H1 (cell line): Measurements from ENCODE around the gene C3orf62. TPM values are rescaled to one million over a fixed set of nuclear protein-coding genes. Genes with fewer than 3 reads are reported as not detected.

Experiments used
- CTCF ChIA-PET: fragments of 300-600 bp; sonication (Branson Sonifier 250); formaldehyde crosslinking; loops from one replicate; lab custom pipeline; 2021; ENCODE audit not compliant: partially characterized antibody; lab: Charles Lee
- POLR2A ChIA-PET: fragments of 300-600 bp; sonication (Branson Sonifier 250); formaldehyde crosslinking; loops from one replicate; lab custom pipeline; 2021; ENCODE audit warnings: inconsistent platforms; ENCODE audit not compliant: partially characterized antibody; lab: Charles Lee
- DNase-seq, 2 experiments: peaks; one replicate each; pipeline versions ENCODE4 v3.0.0 to v3.0.0-alpha.2; 2010 to 2022; ENCODE audit warnings: low spot score in 2 of 2, low read depth in 1 of 2, mixed read lengths in 1 of 2
- FAIRE-seq: peaks from 2 replicates; lab custom pipeline; 2011; peaks lifted over from hg19 to GRCh38; lab: Jason Lieb, UNC
- H2AFZ ChIP-seq: 2 replicates; pipeline ENCODE4 v1.8.1; 2012; ENCODE audit warnings: low read length, inconsistent platforms
- H2AK5ac ChIP-seq: 2 replicates; pipeline ENCODE4 v1.6.1; 2013; ENCODE audit warnings: low read depth, low read length
- H2BK120ac ChIP-seq: replicated peaks from 2 replicates; pipeline ENCODE3; 2013; ENCODE audit warnings: low read depth, low read length, inconsistent platforms
- H2BK12ac ChIP-seq: 2 replicates; pipeline ENCODE4 v1.6.1; 2013; ENCODE audit warnings: low read depth, low read length
- H2BK15ac ChIP-seq: 2 replicates; pipeline ENCODE4 v1.6.1; 2013; ENCODE audit warnings: low read length
- H2BK20ac ChIP-seq: 2 replicates; pipeline ENCODE4 v1.6.1; 2013; ENCODE audit warnings: low read length
- H2BK5ac ChIP-seq: 2 replicates; pipeline ENCODE4 v1.6.1; 2013; ENCODE audit warnings: low read depth, low read length
- H3K14ac ChIP-seq: 2 replicates; pipeline ENCODE4 v1.6.1; 2013; ENCODE audit warnings: inconsistent platforms; ENCODE audit not compliant: insufficient read length
- H3K18ac ChIP-seq: 2 replicates; pipeline ENCODE4 v1.6.1; 2013; ENCODE audit warnings: low read length; ENCODE audit errors: extremely low read depth
- H3K23ac ChIP-seq: 2 replicates; pipeline ENCODE4 v1.6.1; 2013; ENCODE audit warnings: inconsistent platforms; ENCODE audit not compliant: insufficient read length
- H3K23me2 ChIP-seq: 2 replicates; pipeline ENCODE4 v1.6.1; 2013; ENCODE audit warnings: low read depth, low read length
- H3K27ac ChIP-seq: 2 replicates; pipeline ENCODE4 v1.6.1; 2011; ENCODE audit warnings: low read depth, low read length, inconsistent platforms
- H3K27me3 ChIP-seq, 4 experiments: replicated peaks in 1 of 4; 1 replicate in 1 of 4; 2 replicates in 3 of 4; pipeline versions ENCODE4 v1.6.1 to v1.8.1; 2011 to 2013; ENCODE audit warnings: low read length in 3 of 4, mild to moderate bottlenecking in 3 of 4, inconsistent platforms in 2 of 4, mixed read lengths in 2 of 4, moderate library complexity in 1 of 4; ENCODE audit not compliant: control insufficient read depth in 3 of 4, insufficient read depth in 3 of 4; ENCODE audit errors: extremely low read depth in 1 of 4
- H3K36me3 ChIP-seq, 4 experiments: 2 replicates each; pipeline versions ENCODE4 v1.6.1 to v1.8.1; 2011 to 2013; ENCODE audit warnings: mild to moderate bottlenecking in 4 of 4, low read length in 3 of 4, moderate library complexity in 2 of 4, control low read depth in 1 of 4, inconsistent platforms in 1 of 4; ENCODE audit not compliant: insufficient read depth in 4 of 4, control insufficient read depth in 2 of 4
- H3K4ac ChIP-seq: replicated peaks from 2 replicates; pipeline ENCODE3; 2013; ENCODE audit warnings: low read length, low read depth, mixed read lengths, inconsistent platforms; ENCODE audit not compliant: insufficient read length
- H3K4me1 ChIP-seq, 4 experiments: replicated peaks in 1 of 4; 1 replicate in 1 of 4; 2 replicates in 3 of 4; pipeline versions ENCODE4 v1.6.1 to v1.8.1; 2011 to 2013; ENCODE audit warnings: low read length in 3 of 4, inconsistent platforms in 2 of 4, mixed read lengths in 1 of 4; ENCODE audit not compliant: insufficient read depth in 4 of 4, control insufficient read depth in 3 of 4
- H3K4me2 ChIP-seq, 2 experiments: 2 replicates each; pipeline versions ENCODE4 v1.6.1 to v1.8.1; 2011 to 2013; ENCODE audit warnings: low read depth in 2 of 2, low read length in 2 of 2, control low read depth in 1 of 2, inconsistent platforms in 1 of 2, mild to moderate bottlenecking in 1 of 2; ENCODE audit not compliant: insufficient read depth in 1 of 2
- H3K4me3 ChIP-seq, 4 experiments: fragments of 200-600, 300-600 bp in 1 of 4; sonication (generic), shearing (Covaris generic), sonication (Bioruptor Twin) in 1 of 4; 2 replicates each; pipeline versions ENCODE4 v1.5.1 to v1.8.1; 2011 to 2016; ENCODE audit warnings: low read length in 4 of 4, low read depth in 3 of 4, control low read depth in 2 of 4, inconsistent platforms in 2 of 4, mild to moderate bottlenecking in 2 of 4, mixed read lengths in 1 of 4, moderate library complexity in 1 of 4; ENCODE audit not compliant: insufficient read depth in 2 of 4; ENCODE audit errors: extremely low read depth in 1 of 4
- H3K56ac ChIP-seq: replicated peaks from 2 replicates; pipeline ENCODE3; 2013; ENCODE audit warnings: low read depth, mild to moderate bottlenecking, mixed read lengths, low read length, inconsistent platforms; ENCODE audit not compliant: insufficient read length
- H3K79me1 ChIP-seq: 2 replicates; pipeline ENCODE4 v1.6.1; 2013; ENCODE audit warnings: low read depth, low read length, control low read depth
- H3K79me2 ChIP-seq, 2 experiments: 2 replicates each; pipeline versions ENCODE4 v1.6.1 to v1.8.1; 2012 to 2013; ENCODE audit warnings: low read length in 2 of 2, mild to moderate bottlenecking in 2 of 2, inconsistent platforms in 1 of 2; ENCODE audit not compliant: insufficient read depth in 2 of 2, control insufficient read depth in 1 of 2
- H3K9ac ChIP-seq, 4 experiments: replicated peaks in 1 of 4; 1 replicate in 1 of 4; 2 replicates in 3 of 4; pipeline versions ENCODE4 v1.6.1 to v1.8.1; 2011 to 2013; ENCODE audit warnings: low read depth in 3 of 4, low read length in 3 of 4, control low read depth in 2 of 4, mild to moderate bottlenecking in 2 of 4, moderate library complexity in 2 of 4, inconsistent platforms in 1 of 4; ENCODE audit errors: extremely low read depth in 1 of 4
- H3K9me3 ChIP-seq, 2 experiments: 2 replicates each; pipeline versions ENCODE4 v1.6.1 to v1.8.1; 2012 to 2013; ENCODE audit warnings: mild to moderate bottlenecking in 2 of 2, moderate library complexity in 2 of 2, control low read depth in 1 of 2, inconsistent platforms in 1 of 2, low read depth in 1 of 2, low read length in 1 of 2, mixed read lengths in 1 of 2; ENCODE audit not compliant: insufficient read depth in 2 of 2
- H4K20me1 ChIP-seq, 2 experiments: replicated peaks in 1 of 2; 2 replicates each; pipeline versions ENCODE3 to v1.8.1; 2011 to 2013; ENCODE audit warnings: inconsistent platforms in 2 of 2, low read length in 2 of 2, mild to moderate bottlenecking in 1 of 2; ENCODE audit not compliant: insufficient read depth in 2 of 2, control insufficient read depth in 1 of 2
- H4K5ac ChIP-seq: 2 replicates; pipeline ENCODE4 v1.6.1; 2013; ENCODE audit warnings: low read length, low read depth, mixed read lengths, inconsistent platforms; ENCODE audit not compliant: insufficient read length
- H4K8ac ChIP-seq: 2 replicates; pipeline ENCODE4 v1.8.0; 2013; ENCODE audit warnings: mild to moderate bottlenecking, moderate library complexity, low read length, inconsistent platforms; ENCODE audit not compliant: insufficient read depth; ENCODE audit errors: extremely low read depth
- H4K91ac ChIP-seq: replicated peaks from 2 replicates; pipeline ENCODE3; 2013; ENCODE audit warnings: low read length, mixed read lengths, inconsistent platforms; ENCODE audit not compliant: insufficient read length
- CBX8 ChIP-seq: fragments of 300-800, 300-1000 bp; sonication (generic); IDR thresholded peaks from 2 replicates; pipeline ENCODE4 v1.7.1; 2016; ENCODE audit warnings: low read depth, low read length, borderline replicate concordance
- JUND ChIP-seq: IDR thresholded peaks from 2 replicates; pipeline ENCODE4 v1.6.1; 2011; ENCODE audit warnings: mild to moderate bottlenecking, improper control_type of control experiment, low read length
- POU5F1 ChIP-seq: IDR thresholded peaks from 2 replicates; pipeline ENCODE4 v1.6.1; 2011; ENCODE audit warnings: low read depth, mild to moderate bottlenecking, low read length, moderate library complexity
- SIN3A ChIP-seq, 2 experiments: IDR thresholded peaks in 1 of 2; conservative IDR thresholded peaks in 1 of 2; 2 replicates each; pipeline ENCODE4 v1.6.1; 2011 to 2012; ENCODE audit warnings: low read length in 2 of 2, improper control_type of control experiment in 1 of 2, low read depth in 1 of 2, mild to moderate bottlenecking in 1 of 2
- TAF1 ChIP-seq: IDR thresholded peaks from 2 replicates; pipeline ENCODE4 v1.6.1; 2011; ENCODE audit warnings: mild to moderate bottlenecking, low read depth, low read length
- TAF7 ChIP-seq: optimal IDR thresholded peaks from 2 replicates; pipeline ENCODE3; 2011; ENCODE audit warnings: low read depth, mild to moderate bottlenecking, inconsistent platforms, low read length, moderate library complexity, borderline replicate concordance
- TEAD4 ChIP-seq: IDR thresholded peaks from 2 replicates; pipeline ENCODE4 v1.6.1; 2012; ENCODE audit warnings: low read depth, low read length, inconsistent platforms, mixed read lengths
- USF2 ChIP-seq: IDR thresholded peaks from 2 replicates; pipeline ENCODE4 v1.6.1; 2011; ENCODE audit warnings: low read length, improper control_type of control experiment
- WGBS, 2 experiments: shearing (Covaris generic) in 1 of 2; methylation state at CpG; one replicate each; pipeline versions ENCODE4 v1.1.6 to v1.1.7; 2013 to 2015; ENCODE audit warnings: low lambda C conversion rate in 2 of 2, mixed read lengths in 2 of 2, inconsistent platforms in 1 of 2, low coverage in 1 of 2, missing lambda C conversion rate in 1 of 2; ENCODE audit not compliant: insufficient replicate concordance in 2 of 2, insufficient coverage in 1 of 2, insufficient read length in 1 of 2; ENCODE audit errors: extremely low coverage in 1 of 2, missing lambda C conversion rate in 1 of 2; 5-methylcytosine and 5-hydroxymethylcytosine counted together
- polyA plus RNA-seq, 7 experiments: library from polyadenylated mRNA; depleted of rRNA in 3 of 7; stranded (reverse) in 5 of 7; unstranded in 2 of 7; fragments of >200 nt in 5 of 7; fragments of 200-250 nt in 2 of 7; gene quantifications; 1 replicate in 5 of 7; 2 replicates in 1 of 7; 4 replicates in 1 of 7; pipeline versions ENCODE4 v1.2.1 to v1.2.3, GENCODE V29; 2011 to 2013; ENCODE audit warnings: missing spikeins in 2 of 7, mixed read lengths in 2 of 7
- total RNA-seq: library from RNA; stranded (reverse); fragmentation: NEBNext Ultra II Directional; extraction: Animal tissue kit (Norgen Biotek cat#: 25700); gene quantifications from 2 replicates; pipeline ENCODE4 v1.2.1, GENCODE V29; 2021
- TF ChIP-seq, protein P1 (sequence below): IDR thresholded peaks from 2 replicates; pipeline ENCODE4 v1.6.1; 2012; ENCODE audit warnings: low read length, inconsistent platforms
- TF ChIP-seq, protein P2 (sequence below): IDR thresholded peaks from 2 replicates; pipeline ENCODE4 v1.6.1; 2011; ENCODE audit warnings: low read depth, mild to moderate bottlenecking, low read length; ENCODE audit not compliant: insufficient read depth

C3orf62 gene
- total and polyA plus RNA-seq, 2 of the 8 experiments (the other 6 are each of a cell fraction or from before 2014, with no cell fraction given), result 1.1 to 3.0 TPM

GRCh38 chr3:49324768-49325167 is 47.7 kb upstream of the C3orf62 start:
- no peak overlapping the region for H2AK5ac ChIP-seq
- H3K36me3 ChIP-seq, result peaks cover 0 to 29% (median 16%) of the 10 kb centered on the region in 4 experiments; a peak in 6 of 8 replicates
- no peak overlapping the region for H3K18ac ChIP-seq
- H3K56ac ChIP-seq, result no peak overlapping the region
- H3K9me3 ChIP-seq, result no peaks in the 10 kb centered on the region
- H3K79me1 ChIP-seq, result no peaks in the 10 kb centered on the region
- ChIA-PET CTCF (interaction anchor here (0.6 to 2.7 kb wide), 6 partner anchors 8 to 288 kb away, joined by 3 to 13 read pairs (median 4); no protein-coding TSS in a partner anchor), POLR2A (interaction anchor here (0.9 to 3.0 kb wide), 4 partner anchors 12 to 231 kb away, joined by 3 to 9 read pairs (median 4); partner anchors contain the start of genes QRICH1, RHOA, TCTA and USP4)
- no peak overlapping the region for H3K14ac ChIP-seq
- no peaks in the 10 kb centered on the region for H3K4me1 ChIP-seq
- no peak overlapping the region for H3K4ac ChIP-seq
- H3K23ac ChIP-seq, result no peak overlapping the region
- H3K4me3 ChIP-seq, result no peak overlapping the region
- no peak overlapping the region for H2BK120ac ChIP-seq
- H2BK15ac ChIP-seq, result no peak overlapping the region
- no peak overlapping the region for H2AFZ ChIP-seq
- H2BK12ac ChIP-seq, result no peak overlapping the region
- H3K27ac ChIP-seq, result no peak overlapping the region
- H4K91ac ChIP-seq, result no peak overlapping the region
- no peaks in the 10 kb centered on the region for H4K20me1 ChIP-seq
- no peak overlapping the region; the same call in 1 of the 2 replicates for H4K8ac ChIP-seq
- no peak for DNase-seq
- no peaks in the 10 kb centered on the region for H3K23me2 ChIP-seq
- no peak overlapping the region for H2BK5ac ChIP-seq
- no peak for FAIRE-seq
- H3K27me3 ChIP-seq, result no peaks in the 10 kb centered on the region
- no peak overlapping the region for H4K5ac ChIP-seq
- no peak overlapping the region for H2BK20ac ChIP-seq
- H3K4me2 ChIP-seq, result no peak overlapping the region
- no peak overlapping the region for H3K9ac ChIP-seq
- no peaks in the 10 kb centered on the region for H3K79me2 ChIP-seq
- 92% methylated on average over 7 of the region's 7 CpGs; no CpG with 5 or more reads in 1 of the 2 experiments for WGBS, 2 experiments
- TF ChIP-seq TEAD4 (no peak), TAF7 (no peak), CBX8 (no peak), SIN3A (conservative IDR thresholded peaks at IDR 0.05 in 1 of 2, IDR thresholded peaks at IDR 0.05 in 1 of 2; ENCODE audit: low read depth in 1 of 2, low read length in 2 of 2) (no peak), JUND (no peak), POU5F1 (no peak), USF2 (no peak), TAF1 (no peak)
- TF ChIP-seq, protein P1, sequence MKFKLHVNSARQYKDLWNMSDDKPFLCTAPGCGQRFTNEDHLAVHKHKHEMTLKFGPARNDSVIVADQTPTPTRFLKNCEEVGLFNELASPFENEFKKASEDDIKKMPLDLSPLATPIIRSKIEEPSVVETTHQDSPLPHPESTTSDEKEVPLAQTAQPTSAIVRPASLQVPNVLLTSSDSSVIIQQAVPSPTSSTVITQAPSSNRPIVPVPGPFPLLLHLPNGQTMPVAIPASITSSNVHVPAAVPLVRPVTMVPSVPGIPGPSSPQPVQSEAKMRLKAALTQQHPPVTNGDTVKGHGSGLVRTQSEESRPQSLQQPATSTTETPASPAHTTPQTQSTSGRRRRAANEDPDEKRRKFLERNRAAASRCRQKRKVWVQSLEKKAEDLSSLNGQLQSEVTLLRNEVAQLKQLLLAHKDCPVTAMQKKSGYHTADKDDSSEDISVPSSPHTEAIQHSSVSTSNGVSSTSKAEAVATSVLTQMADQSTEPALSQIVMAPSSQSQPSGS, result no peak
- TF ChIP-seq, protein P2, sequence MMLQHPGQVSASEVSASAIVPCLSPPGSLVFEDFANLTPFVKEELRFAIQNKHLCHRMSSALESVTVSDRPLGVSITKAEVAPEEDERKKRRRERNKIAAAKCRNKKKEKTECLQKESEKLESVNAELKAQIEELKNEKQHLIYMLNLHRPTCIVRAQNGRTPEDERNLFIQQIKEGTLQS, result no peak
